DOHH2 (cell line): Measurements from ENCODE around the gene ERG28.

Source experiments
- H3F3A ChIP-seq: fragments of 200-600 bp; sonication (generic), shearing (Covaris generic); 2 replicates; pipeline ENCODE4 v1.6.0; 2016; ENCODE audit warnings: antibody characterized with exemption, mild to moderate bottlenecking; ENCODE audit not compliant: control insufficient read depth, insufficient read depth
- H3K27ac ChIP-seq: fragments of 200-600 bp; sonication (generic); 2 replicates; pipeline ENCODE4 v1.5.1; 2014; ENCODE audit warnings: low read depth, mild to moderate bottlenecking, low read length, moderate library complexity
- H3K27me3 ChIP-seq: fragments of 200-600 bp; sonication (generic); 2 replicates; pipeline ENCODE4 v1.6.1; 2014; ENCODE audit warnings: mild to moderate bottlenecking, low read length, mixed read lengths; ENCODE audit not compliant: control insufficient read depth
- H3K36me3 ChIP-seq: fragments of 200-600 bp; sonication (generic); 2 replicates; pipeline ENCODE4 v1.6.1; 2014; ENCODE audit warnings: mild to moderate bottlenecking, low read length, moderate library complexity, mixed read lengths; ENCODE audit not compliant: control insufficient read depth
- H3K4me1 ChIP-seq: fragments of 200-600 bp; sonication (generic); 2 replicates; pipeline ENCODE4 v1.6.1; 2014; ENCODE audit warnings: mild to moderate bottlenecking, low read length, mixed read lengths; ENCODE audit not compliant: control insufficient read depth
- H3K4me2 ChIP-seq: fragments of 200-600 bp; sonication (generic); 2 replicates; pipeline ENCODE4 v1.6.0; 2014; ENCODE audit warnings: mild to moderate bottlenecking, low read length, moderate library complexity
- H3K4me3 ChIP-seq: fragments of 200-600 bp; sonication (generic); 2 replicates; pipeline ENCODE4 v1.5.1; 2014; ENCODE audit warnings: mild to moderate bottlenecking, low read length, mixed read lengths
- H3K79me2 ChIP-seq: fragments of 200-600 bp; sonication (generic); 2 replicates; pipeline ENCODE4 v1.6.1; 2014; ENCODE audit warnings: mild to moderate bottlenecking, low read length, mixed read lengths; ENCODE audit not compliant: control insufficient read depth
- H3K9me2 ChIP-seq: fragments of 200-600 bp; sonication (generic); replicated peaks from 2 replicates; pipeline ENCODE4 v1.6.1; 2014; ENCODE audit warnings: mild to moderate bottlenecking, low read length, mixed read lengths; ENCODE audit not compliant: control insufficient read depth
- H3K9me3 ChIP-seq: fragments of 200-600 bp; sonication (generic); 2 replicates; pipeline ENCODE4 v1.6.1; 2014; ENCODE audit warnings: antibody characterized with exemption, low read length, mixed read lengths; ENCODE audit not compliant: control insufficient read depth, insufficient read depth
- H4K20me1 ChIP-seq: fragments of 200-600 bp; sonication (generic); 2 replicates; pipeline ENCODE4 v1.6.0; 2014; ENCODE audit warnings: low read depth, mild to moderate bottlenecking, antibody characterized with exemption, low read length, moderate library complexity; ENCODE audit not compliant: control insufficient read depth, insufficient read depth
- EZH2phosphoT487 ChIP-seq: fragments of 200-600 bp; sonication (generic); IDR thresholded peaks from 2 replicates; pipeline ENCODE4 v1.6.1; 2017; ENCODE audit warnings: borderline replicate concordance, mild to moderate bottlenecking, antibody characterized with exemption, low read length, moderate library complexity, mixed read lengths
- TF ChIP-seq, protein P1 (sequence below): fragments of 200-600 bp; sonication (generic); IDR thresholded peaks from one replicate; pipeline ENCODE4 v1.5.1; 2014; ENCODE audit warnings: antibody characterized with exemption, mild to moderate bottlenecking, low read depth, low read length; ENCODE audit not compliant: poor library complexity, severe bottlenecking

The ERG28 gene

DNA sequence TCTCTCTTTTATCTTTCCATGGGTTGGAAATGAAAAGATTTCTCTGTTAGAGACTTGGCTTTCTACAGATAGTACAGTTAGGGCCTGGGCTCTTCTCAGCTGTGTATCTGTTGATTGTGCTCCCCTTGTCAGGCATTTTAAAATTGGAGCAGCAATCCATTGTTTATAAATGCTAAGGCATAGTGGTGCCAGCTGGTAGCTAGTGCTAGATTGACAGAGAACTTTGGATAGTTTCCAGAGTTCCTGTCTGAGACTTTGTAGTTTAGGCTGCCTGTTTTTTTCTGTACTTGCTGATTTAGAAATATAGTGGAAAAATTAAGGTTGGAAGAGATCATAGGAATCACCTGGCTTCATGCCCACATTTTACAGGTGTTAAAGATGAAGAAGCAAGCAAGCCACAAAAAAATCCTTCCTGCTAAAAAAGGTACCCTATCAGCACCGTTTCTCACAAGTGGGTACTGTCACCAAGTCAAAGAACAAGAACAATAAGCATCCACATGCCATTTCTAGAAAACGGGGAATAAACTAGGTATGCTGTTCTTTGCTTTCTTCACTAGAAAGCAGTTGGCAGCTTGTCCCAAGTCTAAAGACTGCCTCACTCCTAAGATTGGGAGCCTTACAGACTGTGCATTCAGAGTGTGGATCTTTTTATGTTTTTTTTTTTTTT is 6.6 kb upstream of the ERG28 start:
- Histone ChIP-seq H4K20me1 (no peaks in the 10 kb centered on the region), H3K9me2 (no peaks in the 10 kb centered on the region), H3K4me2 (no peak overlapping the region), H3K36me3 (peaks cover 47% of the 10 kb centered on the region), H3K27ac (no peak overlapping the region), H3K79me2 (peaks cover 10% of the 10 kb centered on the region), H3K4me1 (peaks cover 4% of the 10 kb centered on the region; the same call in 1 of the 2 replicates), H3K4me3 (no peak overlapping the region), H3K27me3 (no peaks in the 10 kb centered on the region), H3K9me3 (no peaks in the 10 kb centered on the region), H3F3A (no peaks in the 10 kb centered on the region)
- TF ChIP-seq EZH2phosphoT487 = no peak
- TF ChIP-seq, protein P1, sequence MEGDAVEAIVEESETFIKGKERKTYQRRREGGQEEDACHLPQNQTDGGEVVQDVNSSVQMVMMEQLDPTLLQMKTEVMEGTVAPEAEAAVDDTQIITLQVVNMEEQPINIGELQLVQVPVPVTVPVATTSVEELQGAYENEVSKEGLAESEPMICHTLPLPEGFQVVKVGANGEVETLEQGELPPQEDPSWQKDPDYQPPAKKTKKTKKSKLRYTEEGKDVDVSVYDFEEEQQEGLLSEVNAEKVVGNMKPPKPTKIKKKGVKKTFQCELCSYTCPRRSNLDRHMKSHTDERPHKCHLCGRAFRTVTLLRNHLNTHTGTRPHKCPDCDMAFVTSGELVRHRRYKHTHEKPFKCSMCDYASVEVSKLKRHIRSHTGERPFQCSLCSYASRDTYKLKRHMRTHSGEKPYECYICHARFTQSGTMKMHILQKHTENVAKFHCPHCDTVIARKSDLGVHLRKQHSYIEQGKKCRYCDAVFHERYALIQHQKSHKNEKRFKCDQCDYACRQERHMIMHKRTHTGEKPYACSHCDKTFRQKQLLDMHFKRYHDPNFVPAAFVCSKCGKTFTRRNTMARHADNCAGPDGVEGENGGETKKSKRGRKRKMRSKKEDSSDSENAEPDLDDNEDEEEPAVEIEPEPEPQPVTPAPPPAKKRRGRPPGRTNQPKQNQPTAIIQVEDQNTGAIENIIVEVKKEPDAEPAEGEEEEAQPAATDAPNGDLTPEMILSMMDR = no peak

DNA sequence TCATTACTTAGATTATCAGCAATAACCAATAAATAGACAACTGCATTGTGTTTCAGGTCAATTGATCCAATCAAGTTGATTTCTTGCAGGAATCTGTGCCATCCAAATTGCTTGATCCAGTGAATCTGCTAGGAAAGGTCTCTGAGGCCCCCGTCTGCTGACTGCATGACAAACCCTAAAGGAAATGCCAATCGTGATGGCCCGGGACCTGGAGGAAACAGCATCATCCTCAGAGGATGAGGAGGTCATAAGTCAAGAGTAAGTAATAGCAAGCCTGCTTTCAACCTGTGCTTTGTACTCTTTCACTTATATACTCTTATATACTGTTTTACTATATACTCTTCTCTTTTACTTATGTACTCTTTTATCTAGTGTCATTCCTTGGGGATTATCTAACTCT is 2.3 kb upstream of the ERG28 start:
- no peaks in the 10 kb centered on the region for H3F3A ChIP-seq
- no peak overlapping the region for H3K4me3 ChIP-seq
- H3K36me3 ChIP-seq = peaks cover 35% of the 10 kb centered on the region
- peaks cover 42% of the 10 kb centered on the region for H3K79me2 ChIP-seq
- peaks cover 21% of the 10 kb centered on the region for H3K4me1 ChIP-seq
- no peaks in the 10 kb centered on the region for H3K9me2 ChIP-seq
- H3K4me2 ChIP-seq = no peak overlapping the region
- H3K9me3 ChIP-seq = no peaks in the 10 kb centered on the region
- H4K20me1 ChIP-seq = no peaks in the 10 kb centered on the region
- TF ChIP-seq, protein P1 = no peak
- TF ChIP-seq EZH2phosphoT487 = no peak
- no peak overlapping the region for H3K27ac ChIP-seq
- H3K27me3 ChIP-seq = no peaks in the 10 kb centered on the region

DNA sequence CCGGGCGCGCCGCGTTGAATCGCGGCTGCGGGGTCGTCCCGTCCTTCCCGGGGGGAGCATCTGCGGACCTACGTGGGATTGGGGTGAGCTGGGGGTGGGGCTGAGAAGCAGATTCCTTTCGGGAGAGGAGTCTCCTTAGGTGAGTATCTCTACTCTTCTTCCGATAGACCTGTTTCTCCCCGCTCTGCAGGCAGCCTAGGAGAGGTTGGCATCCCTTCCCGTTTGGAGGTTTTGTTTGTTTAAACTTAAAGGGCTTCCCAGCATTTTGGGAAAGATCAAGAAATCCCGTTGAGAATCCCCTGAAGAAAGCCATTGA is 781 bp upstream of the ERG28 start:
- Histone ChIP-seq H3K4me1 (peaks cover 21% of the 10 kb centered on the region), H3F3A (no peaks in the 10 kb centered on the region), H4K20me1 (no peaks in the 10 kb centered on the region), H3K9me2 (no peaks in the 10 kb centered on the region), H3K27ac (peak overlapping the region; percentile 63), H3K79me2 (peaks cover 49% of the 10 kb centered on the region), H3K27me3 (no peaks in the 10 kb centered on the region), H3K4me2 (peak overlapping the region; percentile 80), H3K36me3 (peaks cover 50% of the 10 kb centered on the region), H3K4me3 (peak overlapping the region; percentile 82), H3K9me3 (no peaks in the 10 kb centered on the region)
- no peak for TF ChIP-seq EZH2phosphoT487
- TF ChIP-seq, protein P1 = no peak
